ENCODE results near the gene DNAJC15.

- TF ChIP-seq YY1 (IDR thresholded peaks at IDR 0.05; ENCODE audit: insufficient read depth, insufficient read length): no peak
- no peak for TF ChIP-seq ZNF274 (IDR thresholded peaks at IDR 0.05; ENCODE audit: low read depth, low read length)
- no peak for TF ChIP-seq SUZ12 (IDR thresholded peaks at IDR 0.05; ENCODE audit: extremely low read depth, insufficient read depth, insufficient read length)
These were observed 17.7 kb upstream of the DNAJC15 start for GRCh38 chr13:43005460-43006236.
